PC-9 (cell line): ENCODE data around the gene PUM2. TPM values are rescaled to one million over a fixed set of nuclear protein-coding genes. Genes with fewer than 3 reads are reported as not detected.

Experiments
- BruUV-seq: library from RNA; stranded (reverse); fragments of 400-500 nt; replicated peaks from 2 replicates; lab custom pipeline; 2021; lab: Mats Ljungman, UMichigan
- CTCF ChIA-PET: fragments of 300-600 bp; sonication (Branson Sonifier 250); formaldehyde crosslinking; loops from one replicate; lab custom pipeline; 2022; ENCODE audit warnings: antibody characterized with exemption; lab: Charles Lee
- POLR2A ChIA-PET: fragments of 300-600 bp; sonication (Branson Sonifier 250); formaldehyde crosslinking; loops from one replicate; lab custom pipeline; 2022; ENCODE audit warnings: antibody characterized with exemption; ENCODE audit not compliant: unreplicated experiment; lab: Charles Lee
- DNase-seq, 2 experiments: peaks; one replicate each; pipeline versions ENCODE4 v3.0.0 to v3.0.0-alpha.2; 2015 to 2022; ENCODE audit warnings: mixed read lengths in 1 of 2
- H2AFZ ChIP-seq: fragments of 200-600 bp; sonication (generic); 2 replicates; pipeline ENCODE4 v1.8.1; 2017; ENCODE audit warnings: antibody characterized with exemption
- H3F3A ChIP-seq: fragments of 200-600 bp; sonication (generic); 2 replicates; pipeline ENCODE4 v1.8.1; 2017; ENCODE audit warnings: antibody characterized with exemption, mild to moderate bottlenecking, low read depth; ENCODE audit not compliant: insufficient read depth
- H3K27ac ChIP-seq: fragments of 200-600 bp; sonication (generic); 2 replicates; pipeline ENCODE4 v1.6.1; 2016; ENCODE audit warnings: mixed run types
- H3K27me3 ChIP-seq: fragments of 200-600 bp; sonication (generic); 2 replicates; pipeline ENCODE4 v1.6.1; 2016; ENCODE audit warnings: low read depth, mixed run types; ENCODE audit not compliant: insufficient read depth
- H3K36me3 ChIP-seq: fragments of 200-600 bp; sonication (generic); 2 replicates; pipeline ENCODE4 v1.6.1; 2016; ENCODE audit warnings: low read depth, mixed run types
- H3K4me1 ChIP-seq: fragments of 200-600 bp; sonication (generic); replicated peaks from 2 replicates; pipeline ENCODE4 v1.6.1; 2016; ENCODE audit warnings: mixed run types; ENCODE audit not compliant: insufficient read depth
- H3K4me2 ChIP-seq: fragments of 200-600 bp; sonication (generic); 2 replicates; pipeline ENCODE4 v1.6.1; 2017; ENCODE audit warnings: mixed run types
- H3K4me3 ChIP-seq: fragments of 200-600 bp; sonication (generic); 2 replicates; pipeline ENCODE4 v1.6.1; 2016; ENCODE audit warnings: mixed run types
- H3K79me2 ChIP-seq: fragments of 200-600 bp; sonication (generic); 2 replicates; pipeline ENCODE4 v1.6.1; 2017; ENCODE audit warnings: low read depth, mixed run types
- H3K9me2 ChIP-seq: fragments of 200-600 bp; sonication (generic); 2 replicates; pipeline ENCODE4 v1.8.1; 2017; ENCODE audit warnings: mild to moderate bottlenecking; ENCODE audit not compliant: insufficient read depth
- H3K9me3 ChIP-seq: fragments of 200-600 bp; sonication (generic); 2 replicates; pipeline ENCODE4 v1.8.1; 2016; ENCODE audit warnings: low read depth; ENCODE audit not compliant: insufficient read depth
- H4K20me1 ChIP-seq: fragments of 200-600 bp; sonication (generic); 2 replicates; pipeline ENCODE4 v1.8.1; 2017; ENCODE audit not compliant: insufficient read depth
- CTCF ChIP-seq: fragments of 200-600 bp; sonication (generic); conservative IDR thresholded peaks from 2 replicates; pipeline ENCODE4 v1.6.1; 2017; ENCODE audit warnings: mixed run types, antibody characterized with exemption, mild to moderate bottlenecking, moderate library complexity
- EZH2 ChIP-seq: fragments of 200-600 bp; sonication (generic); IDR thresholded peaks from 2 replicates; pipeline ENCODE4 v1.8.0; 2017; ENCODE audit warnings: antibody characterized with exemption, low read depth
- intact Hi-C: fragments of 100-400 bp; cut with micrococcal nuclease; formaldehyde crosslinking; loops from one replicate; pipeline ENCODE4 v1.10.0; 2022; ENCODE audit not compliant: unreplicated experiment
- total RNA-seq: library from RNA; stranded (reverse); gene quantifications from 2 replicates; pipeline ENCODE4 v1.2.3, GENCODE V29; 2021

PUM2 gene
- total RNA-seq, 1 experiment from 2014 or later = 99.3 TPM

- no peaks in the 10 kb centered on the region for H4K20me1 ChIP-seq
- ChIA-PET POLR2A (no interaction called here), CTCF (interaction anchor here (1.2 to 1.8 kb wide), 4 partner anchors 40 to 67 kb away, joined by 4 to 11 read pairs (median 8); no protein-coding TSS in a partner anchor)
- no peaks in the 10 kb centered on the region for H3K27me3 ChIP-seq
- no peak overlapping the region for H3K4me3 ChIP-seq
- no peaks in the 10 kb centered on the region for H3K9me2 ChIP-seq
- intact Hi-C loops = no loop called here
- H3K4me1 ChIP-seq = peaks cover 39% of the 10 kb centered on the region
- no peak overlapping the region for H2AFZ ChIP-seq
- peaks cover 24% of the 10 kb centered on the region for H3K79me2 ChIP-seq
- H3K9me3 ChIP-seq = no peaks in the 10 kb centered on the region
- BruUV-seq = TSS peak; percentile 42
- H3K4me2 ChIP-seq = peak overlapping the region; percentile 92
- DNase-seq = no peak
- H3F3A ChIP-seq = peaks cover 38% of the 10 kb centered on the region; the same call in 1 of the 2 replicates
- no peaks in the 10 kb centered on the region for H3K36me3 ChIP-seq
- TF ChIP-seq CTCF = no peak
- TF ChIP-seq EZH2 = no peak
- H3K27ac ChIP-seq = no peak overlapping the region
These were observed 124.5 kb downstream of the PUM2 start for GRCh38 chr2:20226152-20226545.

- H2AFZ ChIP-seq = peak overlapping the region; percentile 69; the same call in 1 of the 2 replicates
- intact Hi-C loops = loop anchor here (2.0 kb wide), 1 partner anchor 119 kb away; no protein-coding TSS in a partner anchor
These were observed 125.1 kb downstream of the PUM2 start for GRCh38 chr2:20225294-20226151.

More at GRCh38 chr2:20225294-20226151, 125.1 kb downstream of the PUM2 start:
- H3K79me2 ChIP-seq = peaks cover 30% of the 10 kb centered on the region
- BruUV-seq = no TSS peak
- peaks cover 39% of the 10 kb centered on the region; the same call in 1 of the 2 replicates for H3F3A ChIP-seq
- H4K20me1 ChIP-seq = no peaks in the 10 kb centered on the region
- H3K27ac ChIP-seq = peak overlapping the region; percentile 61
- H3K9me3 ChIP-seq = no peaks in the 10 kb centered on the region
- peak; percentile 67 to 88 for DNase-seq
- no peaks in the 10 kb centered on the region for H3K27me3 ChIP-seq
- no peaks in the 10 kb centered on the region for H3K36me3 ChIP-seq
- H3K4me3 ChIP-seq = peak overlapping the region; percentile 93
- no peaks in the 10 kb centered on the region for H3K9me2 ChIP-seq
- ChIA-PET POLR2A (interaction anchor here (0.5 to 1.2 kb wide), 6 partner anchors 8 to 117 kb away, joined by 3 to 11 read pairs (median 4); no protein-coding TSS in a partner anchor), CTCF (interaction anchor here (0.6 to 1.8 kb wide), 10 partner anchors 10 to 1801 kb away, joined by 3 to 12 read pairs (median 5); no protein-coding TSS in a partner anchor)
- peak overlapping the region; percentile 92 for H3K4me2 ChIP-seq
- TF ChIP-seq CTCF (peak; percentile 75), EZH2 (no peak)
- H3K4me1 ChIP-seq = peaks cover 39% of the 10 kb centered on the region
